ENCODE measurements around the gene BEND6.

DNA sequence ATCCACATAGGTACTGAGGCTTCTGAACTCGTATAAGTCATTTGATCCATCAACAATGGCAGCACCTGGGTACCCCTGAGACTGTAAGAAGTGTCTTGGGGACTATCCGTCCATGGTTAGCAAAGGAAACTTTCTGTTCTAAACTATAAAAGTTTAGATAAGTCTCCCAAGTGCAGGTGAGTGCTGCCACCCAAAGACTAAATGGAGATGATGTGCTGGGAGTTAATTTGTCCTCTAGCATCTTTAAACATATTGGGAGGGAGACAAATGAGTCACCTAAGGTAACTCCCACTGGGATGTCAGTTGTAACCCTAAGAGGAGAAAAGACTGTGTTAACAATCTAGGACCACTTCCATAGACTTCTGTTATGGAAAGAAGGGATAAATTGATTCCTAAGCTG lies 6.2 kb downstream of the BEND6 start:
- TF ChIP-seq CTCF (IDR thresholded peaks at IDR 0.05) (no peak; the same call in 1 of the 2 replicates), RXRA (IDR thresholded peaks at IDR 0.05; ENCODE audit: borderline replicate concordance, low read depth) (no peak), MEF2A (IDR thresholded peaks at IDR 0.05; ENCODE audit: borderline replicate concordance, low read depth) (no peak), ZBTB33 (IDR thresholded peaks at IDR 0.05; ENCODE audit: borderline replicate concordance, low read depth) (no peak), YY1 (IDR thresholded peaks at IDR 0.05; ENCODE audit: low read depth) (no peak), POLR2AphosphoS5 (IDR thresholded peaks at IDR 0.05; ENCODE audit: low read depth, low read length) (no peak), GABPA (IDR thresholded peaks at IDR 0.05; ENCODE audit: low read depth) (no peak)
- TF ChIP-seq, protein P1, sequence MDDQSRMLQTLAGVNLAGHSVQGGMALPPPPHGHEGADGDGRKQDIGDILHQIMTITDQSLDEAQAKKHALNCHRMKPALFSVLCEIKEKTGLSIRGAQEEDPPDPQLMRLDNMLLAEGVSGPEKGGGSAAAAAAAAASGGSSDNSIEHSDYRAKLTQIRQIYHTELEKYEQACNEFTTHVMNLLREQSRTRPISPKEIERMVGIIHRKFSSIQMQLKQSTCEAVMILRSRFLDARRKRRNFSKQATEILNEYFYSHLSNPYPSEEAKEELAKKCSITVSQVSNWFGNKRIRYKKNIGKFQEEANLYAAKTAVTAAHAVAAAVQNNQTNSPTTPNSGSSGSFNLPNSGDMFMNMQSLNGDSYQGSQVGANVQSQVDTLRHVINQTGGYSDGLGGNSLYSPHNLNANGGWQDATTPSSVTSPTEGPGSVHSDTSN (IDR thresholded peaks at IDR 0.05), result no peak
